HG03039 (cell line): Measurements from ENCODE around the gene FAM110C.
"Not testable (repeated sequence)": the region's sequence is repeated elsewhere in the genome, so short reads cannot be mapped to it uniquely, and the experiment has no call there.

Experiments used
- ATAC-seq: cut with Tn5 transposase; IDR thresholded peaks from one replicate; pipeline ENCODE4 v1.9.1; 2021; ENCODE audit warnings: mild to moderate bottlenecking, moderate library complexity; ENCODE audit not compliant: unreplicated experiment

The FAM110C gene, protein sequence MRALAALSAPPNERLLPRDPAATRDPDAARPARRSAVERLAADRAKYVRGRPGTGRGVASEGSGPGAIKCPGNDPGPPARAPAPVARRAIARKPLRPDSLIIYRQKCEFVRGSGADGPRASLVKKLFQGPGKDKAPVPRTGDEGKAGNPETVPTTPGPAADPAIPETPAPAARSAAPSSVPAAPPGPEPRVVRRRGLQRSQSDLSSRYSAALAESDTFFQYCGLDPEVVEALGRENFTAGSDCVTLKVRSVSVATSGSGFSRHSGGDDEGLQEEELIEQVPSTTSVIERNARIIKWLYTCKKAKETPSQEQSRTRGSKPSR

DNA sequence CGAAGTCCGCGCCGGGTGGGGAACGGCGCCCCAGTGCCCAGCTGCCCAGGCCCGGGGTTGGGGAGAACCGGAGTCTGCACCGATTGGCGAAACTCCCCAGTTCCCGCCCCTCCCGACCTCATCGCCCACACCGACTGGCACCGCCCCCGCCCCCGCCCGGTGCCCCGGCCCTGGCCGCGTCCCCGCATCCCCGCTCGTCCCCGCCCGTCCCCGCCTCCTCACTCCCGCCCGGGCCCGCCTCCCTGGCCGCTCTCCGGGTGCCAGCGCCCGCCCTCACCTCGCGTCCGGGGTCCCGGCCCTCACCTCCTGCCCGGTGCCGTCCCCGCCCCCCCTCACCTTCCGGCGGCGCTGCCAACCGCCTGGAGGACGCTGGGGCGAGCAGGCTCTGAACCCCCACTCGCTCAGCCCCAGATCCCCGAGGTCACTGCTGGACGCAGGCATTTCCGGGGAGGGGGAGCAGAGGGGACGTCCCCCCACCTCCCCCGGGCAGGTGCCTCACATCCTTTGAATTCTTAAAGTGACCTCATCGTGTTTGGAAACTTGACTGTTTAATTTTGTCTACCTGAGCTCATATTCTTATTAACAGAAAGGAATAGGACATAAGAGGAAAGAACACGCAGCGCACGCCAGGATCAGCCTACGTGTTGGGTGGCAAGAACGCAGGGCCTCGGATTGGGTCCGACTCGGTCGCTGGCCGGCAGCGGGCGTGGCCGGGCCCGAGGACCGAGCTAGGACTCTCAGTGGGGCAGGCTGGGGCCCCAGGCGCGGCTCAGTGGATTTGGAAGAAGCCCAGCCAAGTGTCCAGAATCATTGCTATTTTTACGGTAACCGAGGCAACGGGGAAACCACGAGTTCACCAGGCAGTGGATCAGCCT is at the start of gene FAM110C:
Gene FAM110C, minus strand, starts transcription at position 35 of the 875 bp plus-strand sequence. CDS start 120 bp downstream, outside the sequence.
- no peak for ATAC-seq

DNA sequence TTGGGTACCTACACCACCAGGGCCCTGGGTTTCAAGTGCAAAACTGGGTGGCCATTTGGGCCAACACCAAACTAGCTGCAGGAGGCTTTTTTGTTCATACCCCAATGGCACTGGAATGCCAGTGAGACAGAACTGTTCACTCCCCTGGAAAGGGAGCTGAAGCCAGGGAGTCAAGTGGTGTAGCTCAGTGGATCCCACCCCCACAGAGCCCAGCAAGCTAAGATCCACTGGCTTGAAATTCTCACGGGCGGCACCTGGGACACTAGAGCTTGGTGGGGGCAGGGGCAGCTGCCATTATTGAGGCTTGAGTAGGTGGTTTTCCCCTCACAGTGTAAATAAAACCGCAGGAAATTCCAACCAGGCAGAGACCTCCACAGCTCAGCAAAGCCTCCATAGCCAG is 46.0 kb upstream of the FAM110C start:
- ATAC-seq = no peak

DNA sequence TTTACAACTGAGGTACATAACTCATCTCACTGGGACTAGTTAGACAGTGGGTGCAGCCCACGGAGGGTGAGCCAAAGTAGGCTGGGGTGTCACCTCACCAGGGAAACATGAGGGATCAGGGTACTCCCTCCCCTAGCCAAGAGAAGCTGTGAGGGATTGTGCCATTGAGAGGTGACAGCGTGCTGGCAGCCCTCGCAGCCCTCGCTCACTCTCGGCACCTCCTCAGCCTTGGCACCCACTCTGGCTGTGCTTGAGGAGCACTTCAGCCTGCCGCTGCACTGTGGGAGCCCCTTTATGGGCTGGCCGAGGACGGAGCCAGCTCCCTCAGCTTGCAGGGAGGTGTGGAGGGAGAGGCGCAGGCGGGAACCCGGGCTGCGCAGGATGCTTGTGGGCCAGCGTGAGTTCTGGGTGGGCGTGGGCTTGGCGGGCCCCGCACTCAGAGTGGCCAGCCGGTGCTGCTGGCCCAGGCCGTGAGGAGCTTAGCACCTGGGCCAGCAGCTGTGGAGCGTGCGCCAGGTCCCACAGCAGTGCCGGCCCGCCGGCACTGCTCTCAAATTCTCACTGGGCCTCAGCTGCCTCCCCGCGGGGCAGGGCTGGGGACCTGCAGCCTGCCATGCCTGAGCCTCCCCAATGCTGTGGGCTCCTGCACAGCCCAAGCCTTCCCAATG is 44.5 kb upstream of the FAM110C start:
- ATAC-seq = no peak

DNA sequence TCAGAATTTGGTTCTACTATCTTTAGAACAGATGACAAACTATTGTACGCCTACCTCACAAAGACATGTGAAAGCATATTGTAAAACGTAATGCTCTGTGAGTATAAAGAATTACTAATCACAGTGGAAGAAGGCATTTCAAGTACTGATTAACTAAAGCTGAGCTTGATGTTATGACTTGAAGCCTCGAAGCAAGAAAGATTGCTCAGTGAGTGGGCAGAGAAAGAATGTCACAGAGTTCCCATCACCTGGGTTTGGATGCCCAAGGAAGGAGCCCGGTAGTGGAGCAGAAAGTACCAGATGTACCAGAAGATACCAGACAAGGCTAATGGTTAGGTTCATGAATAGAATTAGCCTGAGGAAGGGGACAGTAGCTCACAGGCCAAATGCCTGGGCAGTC is 39.5 kb upstream of the FAM110C start:
- no peak for ATAC-seq

DNA sequence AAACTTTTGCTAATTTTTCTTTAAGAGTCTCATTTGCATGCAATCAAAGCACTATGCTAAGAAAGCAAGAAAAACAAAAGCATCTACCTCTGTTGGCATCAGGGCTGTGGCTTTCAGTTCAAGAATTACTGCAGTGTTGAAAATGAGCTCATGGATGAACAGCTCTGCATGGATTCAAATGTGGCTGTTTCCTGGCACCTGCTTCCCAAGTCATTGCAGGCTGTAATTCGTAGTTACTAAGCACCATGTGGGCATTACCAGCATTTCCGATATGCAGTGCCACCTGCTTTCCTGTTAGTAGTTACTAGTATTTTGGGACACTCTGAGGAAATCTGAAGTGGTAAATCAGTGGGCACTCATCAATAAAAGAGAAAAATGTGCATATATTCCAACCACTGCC is 37.8 kb upstream of the FAM110C start:
- ATAC-seq = no peak

DNA sequence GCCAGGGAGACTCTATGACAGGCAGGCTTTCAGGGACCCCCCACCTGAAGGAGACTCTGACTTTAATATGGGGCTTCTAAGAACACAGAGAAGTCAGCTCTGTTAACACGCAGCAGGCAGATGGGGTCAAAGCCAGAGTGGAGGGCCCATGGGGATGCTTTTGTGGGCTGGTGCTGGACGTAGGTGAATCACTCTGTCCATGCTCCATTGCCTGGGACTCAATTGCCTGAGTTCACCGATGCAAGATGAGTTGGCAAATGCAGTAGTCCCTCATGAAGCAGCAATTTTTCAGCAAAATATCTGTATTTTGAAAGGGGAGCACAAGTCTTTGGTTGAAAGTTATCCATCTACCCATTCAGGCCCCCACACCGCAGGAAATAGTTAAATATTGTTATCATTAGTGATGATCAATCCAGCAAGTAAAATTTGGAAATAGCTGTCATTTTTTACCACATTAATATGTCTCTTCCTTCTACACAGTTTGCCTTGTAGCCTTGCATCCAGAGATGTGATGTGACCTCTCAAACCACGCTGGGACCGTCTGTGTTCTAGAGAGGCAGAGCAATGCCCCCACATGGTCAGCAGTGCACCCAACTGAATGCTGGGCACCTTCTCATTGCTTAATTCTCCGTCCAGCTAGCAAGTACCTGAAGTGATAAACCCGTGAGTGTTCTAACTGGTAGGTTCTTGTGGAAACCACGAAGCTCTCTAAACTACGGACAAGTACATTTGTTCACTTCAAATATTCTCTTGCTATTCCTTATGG is 34.8 kb upstream of the FAM110C start:
- no peak for ATAC-seq

DNA sequence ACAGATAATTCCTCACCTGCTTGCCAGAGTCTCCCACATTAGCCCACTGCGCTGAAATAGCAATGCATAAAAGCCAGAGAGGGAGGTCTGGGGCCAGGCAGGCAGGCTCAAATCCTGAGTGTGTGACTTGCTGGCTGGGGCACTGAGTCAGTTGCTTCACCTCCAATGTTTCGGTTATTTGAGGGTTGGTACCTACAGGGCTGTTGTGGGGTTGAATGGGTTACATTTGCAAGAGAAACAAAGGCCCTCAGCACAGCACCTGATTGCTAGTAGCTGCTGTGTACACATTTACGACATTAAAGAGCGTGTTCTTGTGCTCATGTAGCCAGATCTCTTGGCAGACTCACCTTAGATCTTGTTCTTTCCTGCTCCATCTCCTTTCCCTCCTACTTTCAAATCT is 34.1 kb upstream of the FAM110C start:
- no peak for ATAC-seq

DNA sequence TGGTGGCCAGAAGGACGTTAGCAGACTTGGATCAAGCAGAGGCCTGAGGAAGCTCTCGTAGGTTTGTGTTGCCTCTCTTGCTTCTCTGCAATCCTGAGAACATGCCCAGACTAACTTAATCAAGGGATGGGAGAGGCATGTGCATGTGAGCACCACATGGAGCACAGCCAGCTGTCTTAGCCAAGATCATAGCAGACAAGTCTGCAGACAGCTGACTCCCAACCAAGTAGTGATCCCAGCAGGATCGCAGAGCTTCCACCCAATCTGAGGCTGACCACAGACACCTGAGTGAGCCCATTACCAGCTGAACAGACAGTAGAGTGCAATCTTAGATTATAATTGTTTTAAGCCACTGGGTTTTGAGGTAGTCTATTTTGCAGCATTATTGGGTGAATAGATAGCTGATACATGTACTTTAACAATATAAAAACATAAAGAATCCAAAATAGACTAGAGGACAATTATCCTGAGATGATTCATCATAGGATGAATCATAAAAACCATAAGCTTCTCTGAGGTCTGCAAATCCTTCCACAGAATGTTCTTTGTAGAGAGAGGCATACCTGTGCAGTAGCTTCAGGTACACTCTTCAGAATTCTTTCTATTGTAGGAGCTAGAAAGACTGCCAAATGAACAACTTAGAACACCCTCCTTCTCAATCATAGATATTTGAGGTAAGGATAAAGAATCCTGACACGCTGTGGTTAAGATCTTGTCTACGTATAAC is 25.2 kb upstream of the FAM110C start:
- ATAC-seq = no peak

DNA sequence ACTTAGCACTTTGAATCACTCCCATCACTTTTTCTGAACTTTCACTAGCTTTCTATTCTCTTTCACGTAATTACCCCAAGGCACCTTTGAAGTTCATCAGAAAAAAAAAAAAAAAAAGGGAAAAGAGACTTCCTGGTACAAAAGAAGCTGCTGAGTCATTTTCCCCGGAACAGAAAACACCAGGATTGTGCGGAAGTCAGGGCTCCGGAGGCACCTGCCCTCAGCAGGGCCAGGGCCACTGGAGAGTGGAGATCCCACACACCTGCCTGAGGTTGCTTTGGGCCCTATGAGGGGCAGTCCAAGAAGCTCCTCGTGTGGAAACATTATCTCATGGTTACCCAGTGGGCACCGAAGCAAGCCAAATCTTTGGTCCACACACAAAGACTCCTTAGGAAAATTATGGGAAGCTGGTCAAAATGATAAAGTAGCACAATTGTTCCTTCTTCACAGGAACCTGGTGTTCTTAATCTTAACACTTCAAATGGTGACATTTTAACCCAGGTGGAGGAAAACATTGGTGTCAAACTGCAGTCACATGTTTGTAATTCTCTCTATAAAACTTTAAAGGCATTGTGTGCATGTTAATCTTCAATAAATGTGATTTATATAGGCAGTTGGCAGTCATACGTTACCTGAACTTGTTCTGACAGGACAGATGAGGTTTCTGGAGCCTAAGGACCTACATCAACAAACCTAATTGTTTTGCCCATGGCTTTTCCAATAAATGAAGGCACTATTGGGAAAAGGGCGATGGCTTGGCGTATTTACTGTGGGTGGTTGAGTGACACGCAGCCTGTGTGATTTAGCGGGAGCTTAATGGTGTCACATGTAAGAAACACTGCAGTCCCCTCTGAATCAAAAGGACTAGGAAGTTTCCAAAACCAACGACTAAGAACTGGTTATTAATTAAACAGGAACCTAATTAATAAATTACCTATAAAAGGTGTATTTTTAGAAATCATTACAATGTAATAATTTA is 23.4 kb upstream of the FAM110C start:
- no peak for ATAC-seq

DNA sequence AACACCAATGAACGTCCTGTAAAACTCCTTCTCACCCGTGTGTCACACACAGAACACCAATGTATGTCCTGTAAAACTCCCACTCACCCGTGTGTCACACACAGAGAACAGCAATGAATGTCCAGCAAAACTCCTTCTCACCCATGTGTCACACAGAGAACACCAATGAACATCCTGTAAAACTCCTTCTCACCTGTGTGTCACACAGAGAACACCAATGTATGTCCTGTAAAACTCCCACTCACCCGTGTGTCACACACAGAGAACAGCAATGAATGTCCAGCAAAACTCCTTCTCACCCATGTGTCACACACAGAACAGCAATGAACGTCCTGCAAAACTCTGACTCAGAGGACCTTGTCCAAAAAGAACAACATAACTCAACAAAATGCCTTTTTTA is 22.3 kb upstream of the FAM110C start:
- ATAC-seq = not testable (repeated sequence)

DNA sequence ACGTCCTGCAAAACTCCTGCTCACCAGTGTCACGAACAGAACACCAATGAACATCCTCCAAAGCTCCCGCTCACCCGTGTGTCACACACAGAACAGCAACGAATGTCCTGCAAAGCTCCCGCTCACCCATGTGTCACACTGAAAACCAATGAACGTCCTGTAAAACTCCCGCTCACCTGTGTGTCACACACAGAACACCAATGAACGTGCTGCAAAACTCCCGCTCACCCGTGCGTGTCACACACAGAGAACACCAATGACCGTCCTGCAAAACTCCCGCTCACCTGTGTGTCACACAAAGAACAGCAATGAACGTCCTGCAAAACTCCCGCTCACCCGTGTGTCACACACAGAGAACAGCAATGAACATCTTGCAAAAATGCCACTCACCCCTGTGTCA is 20.5 kb upstream of the FAM110C start:
- ATAC-seq = no peak

DNA sequence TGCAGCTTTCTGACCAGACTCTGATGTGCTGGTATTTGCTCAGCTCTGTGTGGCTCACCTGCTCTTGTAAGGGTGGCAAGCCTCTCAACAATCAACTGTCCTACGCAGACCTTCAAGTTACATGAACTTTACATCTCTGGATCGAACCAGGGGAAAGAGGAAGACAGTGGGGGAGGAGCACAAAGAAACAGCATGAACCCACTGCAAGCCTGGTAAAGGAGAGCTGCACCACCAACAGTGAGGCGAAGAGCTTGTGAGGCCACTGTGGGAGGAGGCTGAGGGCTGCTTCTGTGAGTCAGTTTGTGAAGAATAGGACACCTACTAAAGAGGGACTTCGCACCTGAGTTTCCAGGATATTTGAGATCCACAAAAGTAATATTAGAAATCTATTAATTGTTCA is 18.8 kb upstream of the FAM110C start:
- no peak for ATAC-seq

DNA sequence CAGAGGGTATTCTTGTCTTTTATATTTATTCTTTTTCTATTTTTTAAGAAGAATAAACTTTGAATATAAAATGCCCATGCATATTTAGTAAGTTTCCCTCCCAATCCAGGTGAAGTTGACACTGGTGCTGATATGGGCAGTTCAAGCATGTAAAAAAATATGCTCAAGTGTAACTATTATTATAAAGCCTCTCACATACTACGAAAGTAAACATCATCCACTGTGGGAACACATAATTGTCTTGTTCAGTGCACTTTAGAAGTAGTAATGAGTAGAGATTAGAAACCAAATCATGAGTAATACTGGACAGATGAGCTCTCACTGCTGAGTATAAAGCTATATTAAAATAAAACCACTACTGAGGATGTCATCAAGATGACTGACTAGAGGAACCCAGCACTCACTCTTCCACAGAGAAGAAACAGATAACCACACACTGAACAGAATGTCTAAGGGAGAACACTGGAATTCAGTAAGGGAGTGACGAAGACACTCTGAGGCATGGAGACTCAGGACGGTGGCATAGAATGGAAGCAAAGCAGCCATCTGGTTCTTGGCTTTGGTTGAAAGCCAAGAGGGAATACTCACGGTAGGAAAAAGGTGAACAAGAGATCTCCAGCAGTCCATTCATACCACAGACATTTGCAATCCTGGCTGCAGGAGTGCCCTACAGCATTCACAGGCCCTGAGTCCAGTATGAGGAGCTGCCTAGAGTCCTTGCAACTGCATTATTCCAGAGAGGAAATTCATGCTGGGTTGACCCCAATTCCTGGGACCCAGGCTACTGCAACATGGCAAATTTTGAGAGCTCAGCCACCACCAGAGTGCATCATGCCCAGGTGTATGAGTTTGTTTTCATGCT is 9.5 kb upstream of the FAM110C start:
- ATAC-seq = no peak

DNA sequence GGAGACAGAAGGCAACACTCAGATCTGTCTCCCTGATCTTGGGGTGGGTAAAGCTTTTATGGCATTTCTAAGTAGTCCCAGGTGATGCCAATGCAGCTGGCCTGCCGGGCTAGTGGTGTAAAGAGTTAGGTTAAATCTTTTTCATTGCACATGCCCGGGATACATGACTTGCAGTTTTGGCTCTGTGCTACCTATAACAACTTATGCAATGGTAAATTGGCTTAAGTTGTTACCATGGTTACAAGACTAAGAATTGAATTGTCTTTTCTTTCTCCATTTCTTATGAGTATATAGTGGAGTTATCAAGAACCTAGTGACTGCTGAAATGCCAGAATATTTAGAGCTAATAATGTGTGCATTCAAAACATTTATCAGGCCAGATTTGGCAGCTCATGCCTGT is 5.3 kb upstream of the FAM110C start:
- ATAC-seq = no peak

DNA sequence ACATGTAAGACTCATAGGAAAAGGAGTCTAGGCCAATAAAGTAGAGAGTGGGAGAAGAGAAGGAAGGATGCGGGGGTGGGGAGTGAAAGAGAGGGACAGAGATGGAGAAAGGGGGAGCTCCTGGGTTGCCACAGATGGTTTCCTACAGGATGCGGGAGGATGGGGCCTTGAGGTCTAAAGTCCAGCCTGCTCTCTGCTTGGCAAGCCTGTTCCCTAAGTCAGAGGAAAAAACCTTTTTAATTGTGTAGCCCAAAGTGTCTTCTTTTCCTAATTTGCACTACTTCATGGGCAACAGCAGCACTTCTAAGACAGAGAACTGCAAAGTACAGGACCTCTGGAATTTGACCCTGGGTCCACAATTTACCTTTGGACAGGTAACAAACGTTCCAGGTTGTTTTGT is 1.4 kb upstream of the FAM110C start:
- no peak for ATAC-seq

DNA sequence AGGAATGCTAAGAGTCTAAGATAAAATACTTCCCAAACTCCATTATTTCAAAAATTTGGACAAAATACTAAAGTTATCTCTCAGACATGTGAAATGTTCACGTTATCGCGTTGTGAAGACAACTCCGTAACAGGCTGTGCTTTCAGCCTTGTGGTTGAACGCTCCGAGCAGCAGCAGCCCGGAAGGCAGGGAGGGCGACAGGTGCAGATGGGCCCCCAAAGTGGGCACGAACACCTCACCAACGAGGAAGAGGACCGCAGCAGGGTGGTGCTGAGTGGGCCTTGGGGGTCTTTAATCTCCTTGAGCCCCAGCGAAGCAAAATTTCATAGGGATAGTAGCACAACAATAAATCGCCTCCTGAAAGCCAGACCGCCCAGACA is 1.0 kb upstream of the FAM110C start:
- ATAC-seq = no peak

DNA sequence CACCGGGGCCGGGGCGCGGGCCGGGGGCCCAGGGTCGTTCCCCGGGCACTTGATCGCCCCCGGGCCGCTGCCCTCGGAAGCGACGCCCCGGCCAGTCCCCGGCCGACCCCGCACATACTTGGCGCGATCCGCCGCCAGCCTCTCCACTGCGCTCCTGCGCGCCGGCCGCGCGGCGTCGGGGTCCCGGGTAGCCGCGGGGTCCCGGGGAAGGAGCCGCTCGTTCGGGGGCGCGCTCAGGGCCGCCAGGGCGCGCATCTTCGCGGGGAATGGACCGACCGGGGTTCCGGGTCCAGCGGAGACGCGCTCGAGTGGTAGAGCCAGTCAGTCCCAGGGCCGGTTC is 204 bp downstream of the FAM110C start:
- ATAC-seq = no peak

DNA sequence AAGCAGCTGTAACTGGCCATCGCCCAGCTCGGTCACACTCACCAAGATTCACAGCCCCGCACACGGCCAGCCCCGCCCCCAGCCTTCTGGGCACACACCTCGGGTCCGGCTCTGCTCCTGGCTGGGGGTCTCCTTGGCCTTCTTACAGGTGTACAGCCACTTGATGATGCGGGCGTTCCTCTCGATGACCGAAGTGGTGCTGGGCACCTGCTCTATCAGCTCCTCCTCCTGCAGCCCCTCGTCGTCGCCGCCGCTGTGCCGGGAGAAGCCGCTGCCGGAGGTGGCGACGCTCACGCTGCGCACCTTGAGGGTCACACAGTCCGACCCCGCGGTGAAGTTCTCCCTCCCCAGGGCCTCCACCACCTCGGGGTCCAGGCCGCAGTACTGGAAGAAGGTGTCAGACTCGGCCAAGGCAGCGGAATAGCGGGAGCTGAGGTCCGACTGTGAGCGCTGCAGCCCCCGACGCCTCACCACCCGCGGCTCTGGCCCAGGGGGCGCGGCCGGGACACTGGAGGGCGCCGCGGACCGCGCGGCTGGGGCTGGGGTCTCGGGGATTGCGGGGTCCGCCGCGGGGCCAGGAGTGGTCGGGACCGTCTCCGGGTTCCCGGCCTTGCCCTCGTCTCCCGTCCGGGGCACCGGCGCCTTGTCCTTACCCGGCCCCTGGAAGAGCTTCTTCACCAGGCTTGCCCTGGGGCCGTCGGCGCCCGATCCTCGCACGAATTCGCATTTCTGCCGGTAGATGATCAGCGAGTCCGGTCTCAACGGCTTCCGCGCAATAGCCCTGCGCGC is 769 bp downstream of the FAM110C start:
- ATAC-seq = no peak
